Measurements from ENCODE around the gene ABCC10. TPM values are rescaled to one million over a fixed set of nuclear protein-coding genes. Genes with fewer than 3 reads are reported as not detected.

Gene ABCC10
- total and polyA plus RNA-seq, 7 donors, result 7.8 to 11.0 (median 9.8) TPM

GRCh38 chr6:43399932-43400487 is 27.3 kb upstream of the ABCC10 start:
- Histone ChIP-seq H3K4me1 (no peaks in the 10 kb centered on the region), H3K27ac (no peak overlapping the region), H3K27me3 (ENCODE audit: insufficient read depth in 3 of 3, low read length in 2 of 3) (peaks cover 1 to 5% (median 3%) of the 10 kb centered on the region in 3 donors), H3K4me3 (no peak overlapping the region), H3K36me3 (ENCODE audit: insufficient read depth in 1 of 2, low read depth in 1 of 2) (no peaks in the 10 kb centered on the region), H3K9me3 (no peaks in the 10 kb centered on the region)
- intact Hi-C loops (cut with DNase I), result no loop called here
- no peak for DNase-seq
- no peak for TF ChIP-seq CTCF (IDR thresholded peaks at IDR 0.05)
- WGBS, 3 donors, result 82 to 86% (median 85%) methylated on average over 3 of the region's 3 CpGs
- ATAC-seq, result no peak

- ATAC-seq, result no peak
- WGBS, 3 donors, result 83 to 92% (median 87%) methylated on average over 3 of the region's 3 CpGs
- TF ChIP-seq CTCF (IDR thresholded peaks at IDR 0.05), result no peak
- H3K9me3 ChIP-seq, result no peaks in the 10 kb centered on the region
- H3K4me1 ChIP-seq, result no peaks in the 10 kb centered on the region
- H3K27me3 ChIP-seq (ENCODE audit: insufficient read depth in 3 of 3, low read length in 2 of 3), result peaks cover 3 to 6% (median 5%) of the 10 kb centered on the region in 3 donors
- DNase-seq, result no peak
- no peaks in the 10 kb centered on the region for H3K36me3 ChIP-seq (ENCODE audit: insufficient read depth in 1 of 2, low read depth in 1 of 2)
- H3K4me3 ChIP-seq, result no peak overlapping the region
- intact Hi-C loops (cut with DNase I), result no loop called here
- no peak overlapping the region for H3K27ac ChIP-seq
Measured at GRCh38 chr6:43401730-43402129, 25.6 kb upstream of the ABCC10 start.

GRCh38 chr6:43402820-43403219 is 24.5 kb upstream of the ABCC10 start:
- Histone ChIP-seq H3K4me1 (no peaks in the 10 kb centered on the region), H3K27me3 (ENCODE audit: insufficient read depth in 3 of 3, low read length in 2 of 3) (peaks cover 3 to 6% (median 5%) of the 10 kb centered on the region in 3 donors), H3K4me3 (no peak overlapping the region), H3K36me3 (ENCODE audit: insufficient read depth in 1 of 2, low read depth in 1 of 2) (no peaks in the 10 kb centered on the region), H3K9me3 (no peaks in the 10 kb centered on the region), H3K27ac (no peak overlapping the region)
- 71 to 78% (median 71%) methylated on average over 1 of the region's 1 CpG for WGBS, 3 donors
- no peak for DNase-seq
- TF ChIP-seq CTCF (IDR thresholded peaks at IDR 0.05), result no peak
- no peak for ATAC-seq
- intact Hi-C loops (cut with DNase I), result no loop called here

GRCh38 chr6:43405354-43405753 is 22.0 kb upstream of the ABCC10 start:
- H3K36me3 ChIP-seq (ENCODE audit: insufficient read depth in 1 of 2, low read depth in 1 of 2), result no peaks in the 10 kb centered on the region
- 35 to 52% (median 45%) methylated on average over 3 of the region's 3 CpGs for WGBS, 3 donors
- intact Hi-C loops (cut with DNase I), result no loop called here
- H3K27ac ChIP-seq, result no peak overlapping the region
- no peaks in the 10 kb centered on the region for H3K4me1 ChIP-seq
- peaks cover 3 to 6% (median 5%) of the 10 kb centered on the region in 3 donors for H3K27me3 ChIP-seq (ENCODE audit: insufficient read depth in 3 of 3, low read length in 2 of 3)
- no peaks in the 10 kb centered on the region for H3K9me3 ChIP-seq
- no peak for ATAC-seq
- no peak for DNase-seq
- TF ChIP-seq CTCF (IDR thresholded peaks at IDR 0.05), result no peak
- no peak overlapping the region for H3K4me3 ChIP-seq

GRCh38 chr6:43407296-43407695 is 20.0 kb upstream of the ABCC10 start:
- intact Hi-C loops (cut with DNase I), result no loop called here
- no peak for ATAC-seq
- DNase-seq, result no peak
- TF ChIP-seq CTCF (IDR thresholded peaks at IDR 0.05), result no peak
- WGBS, 3 donors, result 81 to 90% (median 90%) methylated on average over 1 of the region's 1 CpG
- no peaks in the 10 kb centered on the region for H3K9me3 ChIP-seq
- no peaks in the 10 kb centered on the region for H3K36me3 ChIP-seq (ENCODE audit: insufficient read depth in 1 of 2, low read depth in 1 of 2)
- peaks cover 0 to 6% (median 5%) of the 10 kb centered on the region in 3 donors for H3K27me3 ChIP-seq (ENCODE audit: insufficient read depth in 3 of 3, low read length in 2 of 3)
- H3K4me3 ChIP-seq, result no peak overlapping the region
- no peak overlapping the region for H3K27ac ChIP-seq
- no peaks in the 10 kb centered on the region for H3K4me1 ChIP-seq
